Right atrium auricular region (tissue), 2 donors: ENCODE results near the gene TTLL10. TPM values are rescaled to one million over a fixed set of nuclear protein-coding genes. Genes with fewer than 3 reads are reported as not detected.

Experiments used
- DNase-seq: peaks from one replicate; pipeline ENCODE4 v3.0.0-alpha.2; 2019; ENCODE audit warnings: low spot score
- H3K27ac ChIP-seq, 2 donors: fragments of 200-600 bp; sonication (generic); 1 replicate in 1 of 2; 2 replicates in 1 of 2; pipeline ENCODE4 v1.5.1; 2016 to 2019
- H3K27me3 ChIP-seq, 2 donors: fragments of 200-600 bp; sonication (generic); one replicate each; pipeline versions ENCODE4 v1.5.1 to v1.6.0; 2017 to 2019
- H3K36me3 ChIP-seq: fragments of 200-600 bp; sonication (generic); one replicate; pipeline ENCODE4 v1.5.1; 2016
- H3K4me1 ChIP-seq, 2 donors: fragments of 200-600 bp; sonication (generic); one replicate each; pipeline versions ENCODE4 v1.5.1 to v1.6.0; 2017 to 2019
- H3K4me3 ChIP-seq, 2 donors: fragments of 200-600 bp; sonication (generic); 1 replicate in 1 of 2; 2 replicates in 1 of 2; pipeline ENCODE4 v1.5.1; 2017 to 2019; ENCODE audit warnings: mild to moderate bottlenecking in 1 of 2, moderate library complexity in 1 of 2
- H3K9me3 ChIP-seq, 2 donors: fragments of 200-600 bp; sonication (generic); one replicate each; pipeline ENCODE4 v1.5.1; 2019
- CTCF ChIP-seq, 2 donors: fragments of 200-600 bp; sonication (generic); IDR thresholded peaks; one replicate each; pipeline ENCODE4 v1.5.1; 2019; ENCODE audit warnings: antibody characterized with exemption in 2 of 2
- total RNA-seq, 2 donors: library from RNA; depleted of rRNA; stranded (reverse); fragments of >200 nt; gene quantifications; one replicate each; pipeline ENCODE4 v1.1.0, GENCODE V29; 2016

Gene TTLL10
- total RNA-seq, 2 donors from 2014 or later, result not detected

GRCh38 chr1:1234180-1234808 lies 60.6 kb downstream of the TTLL10 start:
- no peak overlapping the region for H3K27ac ChIP-seq
- H3K27me3 ChIP-seq, result no peaks in the 10 kb centered on the region
- no peaks in the 10 kb centered on the region for H3K36me3 ChIP-seq
- no peak overlapping the region for H3K4me3 ChIP-seq
- no peak for DNase-seq
- H3K9me3 ChIP-seq, result no peaks in the 10 kb centered on the region
- no peak for TF ChIP-seq CTCF (IDR thresholded peaks at IDR 0.05)
- H3K4me1 ChIP-seq, result peaks cover 0 to 36% of the 10 kb centered on the region in 2 donors

GRCh38 chr1:1235016-1235744 lies 61.5 kb downstream of the TTLL10 start:
- Histone ChIP-seq H3K9me3 (no peaks in the 10 kb centered on the region), H3K4me3 (no peak overlapping the region), H3K27me3 (peaks cover 0 to 6% of the 10 kb centered on the region in 2 donors), H3K4me1 (peaks cover 0 to 27% of the 10 kb centered on the region in 2 donors), H3K27ac (no peak overlapping the region), H3K36me3 (no peaks in the 10 kb centered on the region)
- DNase-seq, result no peak
- TF ChIP-seq CTCF (IDR thresholded peaks at IDR 0.05), result no peak

- Histone ChIP-seq H3K27me3 (peaks cover 0 to 7% of the 10 kb centered on the region in 2 donors), H3K4me1 (peaks cover 0 to 18% of the 10 kb centered on the region in 2 donors), H3K9me3 (no peaks in the 10 kb centered on the region), H3K36me3 (no peaks in the 10 kb centered on the region), H3K27ac (no peak overlapping the region), H3K4me3 (no peak overlapping the region)
- no peak for DNase-seq
- no peak for TF ChIP-seq CTCF (IDR thresholded peaks at IDR 0.05)
These were observed 62.6 kb downstream of the TTLL10 start for GRCh38 chr1:1236176-1236763.

GRCh38 chr1:1236945-1237873 lies 63.5 kb downstream of the TTLL10 start:
- Histone ChIP-seq H3K27me3 (peaks cover 0 to 7% of the 10 kb centered on the region in 2 donors), H3K4me1 (peaks cover 0 to 18% of the 10 kb centered on the region in 2 donors), H3K4me3 (no peak overlapping the region), H3K9me3 (no peaks in the 10 kb centered on the region), H3K27ac (no peak overlapping the region), H3K36me3 (no peaks in the 10 kb centered on the region)
- TF ChIP-seq CTCF (IDR thresholded peaks at IDR 0.05), result no peak
- no peak for DNase-seq

GRCh38 chr1:1237874-1238701 lies 64.4 kb downstream of the TTLL10 start:
- Histone ChIP-seq H3K4me1 (peaks cover 0 to 11% of the 10 kb centered on the region in 2 donors), H3K27ac (no peak overlapping the region), H3K27me3 (peaks cover 0 to 7% of the 10 kb centered on the region in 2 donors), H3K4me3 (no peak overlapping the region), H3K9me3 (no peaks in the 10 kb centered on the region), H3K36me3 (no peaks in the 10 kb centered on the region)
- no peak for DNase-seq
- TF ChIP-seq CTCF (IDR thresholded peaks at IDR 0.05), result no peak
